GM18870 (cell line): Measurements from ENCODE around the gene KSR2.
"Not testable (repeated sequence)": the region's sequence is repeated elsewhere in the genome, so short reads cannot be mapped to it uniquely, and the experiment has no call there.

ENCODE experiments used
- ATAC-seq: cut with Tn5 transposase; IDR thresholded peaks from one replicate; pipeline ENCODE4 v1.9.1; 2021; ENCODE audit warnings: moderate library complexity; ENCODE audit not compliant: unreplicated experiment

KSR2 gene

DNA sequence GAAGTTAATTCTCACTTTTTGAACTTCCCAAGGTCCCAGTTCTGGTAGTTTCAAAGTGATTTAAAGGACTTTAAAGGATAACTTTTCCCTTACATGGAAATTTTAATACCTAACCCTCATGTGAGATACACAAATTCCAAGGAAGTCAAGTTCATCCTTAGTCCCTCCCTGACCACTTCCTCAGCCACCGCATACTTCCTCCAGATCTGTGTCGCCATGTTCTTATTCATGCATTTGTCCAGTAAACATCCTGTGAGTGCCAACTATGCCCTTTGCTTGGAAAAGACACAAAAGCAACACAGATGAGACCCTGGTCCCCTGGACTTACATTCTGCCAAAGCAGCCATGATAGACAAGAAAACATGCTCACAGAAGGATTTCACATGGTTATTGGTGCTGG, 206.6 kb downstream of the KSR2 start:
- no peak for ATAC-seq

- ATAC-seq: no peak
These were observed 207.2 kb downstream of the KSR2 start for GRCh38 chr12:117761528-117762100.

DNA sequence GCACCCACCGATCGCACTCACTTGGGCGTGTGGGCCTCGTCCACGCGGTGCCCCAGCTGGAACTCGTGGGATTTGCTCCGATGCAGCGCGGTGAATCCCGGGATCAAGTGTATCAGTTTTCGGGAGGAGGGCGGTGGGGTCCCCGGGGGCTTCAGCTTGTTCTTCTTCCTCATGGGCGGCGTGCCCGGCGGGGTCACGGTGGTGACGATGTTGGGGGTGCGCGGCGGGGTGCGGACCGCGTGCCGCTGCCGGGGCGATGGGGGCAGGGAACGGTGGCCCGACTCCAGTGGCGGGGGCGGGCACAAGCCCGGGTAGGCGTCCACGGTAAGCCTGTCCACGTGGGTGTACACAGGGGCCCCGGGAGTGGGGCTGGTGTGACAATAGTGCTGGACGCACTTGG, 207.8 kb downstream of the KSR2 start:
- ATAC-seq: no peak

DNA sequence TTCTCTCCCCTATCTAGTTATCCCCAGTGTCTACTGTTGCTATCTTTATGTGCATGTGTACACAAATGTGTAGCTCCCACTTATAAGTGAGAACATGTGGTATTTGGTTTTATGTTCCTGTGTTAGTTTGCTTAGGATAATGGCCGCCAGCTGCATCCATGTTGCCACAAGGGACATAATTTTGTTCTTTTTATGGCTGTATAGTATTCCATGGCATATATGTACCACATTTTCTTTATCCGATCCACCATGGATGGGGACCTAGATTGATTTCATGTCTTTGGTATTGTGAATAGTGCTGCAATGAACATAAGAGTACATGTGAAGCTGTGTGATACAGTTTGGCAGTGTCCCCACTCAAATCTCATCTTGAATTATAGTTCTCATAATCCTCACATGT, 218.1 kb downstream of the KSR2 start:
- no peak for ATAC-seq

- no peak for ATAC-seq
These were observed 219.4 kb downstream of the KSR2 start for GRCh38 chr12:117749431-117749830.

- ATAC-seq: not testable (repeated sequence)
These were observed 222.4 kb downstream of the KSR2 start for GRCh38 chr12:117746358-117746757.

GRCh38 chr12:117744418-117744817, 224.4 kb downstream of the KSR2 start:
- no peak for ATAC-seq

- no peak for ATAC-seq
These were observed 225.0 kb downstream of the KSR2 start for GRCh38 chr12:117743761-117744160.

GRCh38 chr12:117742721-117743120, 226.1 kb downstream of the KSR2 start:
- no peak for ATAC-seq

DNA sequence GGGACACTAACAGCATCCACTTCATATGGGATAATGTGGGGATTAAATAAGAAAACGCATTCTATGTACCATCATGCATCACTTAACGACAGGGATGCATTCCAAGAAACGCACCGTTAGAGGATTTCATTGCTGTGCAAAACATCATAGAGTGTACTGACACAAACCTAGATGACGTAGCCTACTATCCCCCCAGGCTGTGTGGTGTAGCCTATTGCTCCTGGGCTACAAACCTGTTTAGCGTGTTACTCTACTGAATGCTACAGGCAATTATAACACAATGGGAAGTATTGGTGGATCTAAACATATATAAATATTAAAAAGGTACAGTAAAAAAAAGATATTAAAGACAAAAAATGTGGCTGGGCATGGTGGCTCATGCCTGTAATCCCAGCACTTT, 230.6 kb downstream of the KSR2 start:
- ATAC-seq: no peak

DNA sequence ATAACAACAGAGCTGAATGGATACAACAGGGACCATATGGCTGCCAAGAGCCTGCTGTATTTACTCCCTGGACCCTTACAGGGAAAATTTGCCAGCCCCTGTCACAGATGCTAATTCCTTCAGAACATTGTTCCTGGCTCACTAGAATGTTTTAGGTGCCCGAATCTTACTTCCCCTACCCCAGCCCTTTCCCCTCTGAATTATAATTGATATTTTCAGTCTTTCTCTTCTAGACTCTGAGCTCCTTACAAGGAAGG, 235.3 kb downstream of the KSR2 start:
- ATAC-seq: no peak

DNA sequence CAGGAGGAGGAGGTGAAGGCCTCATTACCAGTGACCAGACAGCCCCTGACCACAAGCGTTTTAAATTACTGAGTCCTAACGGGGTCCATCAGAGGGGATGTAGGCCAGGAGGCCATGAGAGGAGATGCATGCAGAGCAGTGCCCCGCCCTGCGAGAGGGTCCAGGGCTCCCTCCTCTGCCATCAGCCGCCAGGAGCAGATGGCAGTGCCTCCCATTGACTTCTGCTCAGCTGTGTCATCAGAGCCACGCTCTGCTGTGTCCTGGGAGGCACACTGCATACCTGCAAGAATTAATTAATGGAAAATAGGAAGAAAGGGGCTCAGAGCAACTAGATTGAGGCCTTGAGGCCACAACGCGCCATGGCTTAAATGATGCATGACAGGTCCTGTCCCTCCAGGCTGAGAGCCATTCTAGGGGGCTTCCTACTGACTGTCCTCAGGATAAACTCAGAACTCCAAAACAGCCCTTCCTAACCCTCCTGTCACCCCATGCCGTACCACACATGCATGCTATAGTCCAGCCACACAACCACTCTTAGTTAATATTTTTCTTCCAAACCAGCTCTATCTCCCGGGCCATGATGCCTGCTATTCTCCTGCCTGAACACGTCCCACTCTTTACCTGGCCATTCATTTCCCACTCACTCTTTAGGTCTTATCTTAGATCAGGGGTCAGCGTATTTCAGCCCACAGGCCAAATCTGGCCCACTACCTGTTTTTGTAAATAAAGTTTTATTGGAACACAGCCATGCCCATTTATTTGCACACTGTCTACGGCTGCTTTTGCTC, 235.8 kb downstream of the KSR2 start:
- ATAC-seq: no peak

- not testable (repeated sequence) for ATAC-seq
These were observed 237.7 kb downstream of the KSR2 start for GRCh38 chr12:117731131-117731530.

GRCh38 chr12:117727301-117727700, 241.5 kb downstream of the KSR2 start:
- ATAC-seq: no peak

- no peak for ATAC-seq
These were observed 244.2 kb downstream of the KSR2 start for GRCh38 chr12:117724543-117724942.

GRCh38 chr12:117718559-117718958, 250.2 kb downstream of the KSR2 start:
- ATAC-seq: no peak

DNA sequence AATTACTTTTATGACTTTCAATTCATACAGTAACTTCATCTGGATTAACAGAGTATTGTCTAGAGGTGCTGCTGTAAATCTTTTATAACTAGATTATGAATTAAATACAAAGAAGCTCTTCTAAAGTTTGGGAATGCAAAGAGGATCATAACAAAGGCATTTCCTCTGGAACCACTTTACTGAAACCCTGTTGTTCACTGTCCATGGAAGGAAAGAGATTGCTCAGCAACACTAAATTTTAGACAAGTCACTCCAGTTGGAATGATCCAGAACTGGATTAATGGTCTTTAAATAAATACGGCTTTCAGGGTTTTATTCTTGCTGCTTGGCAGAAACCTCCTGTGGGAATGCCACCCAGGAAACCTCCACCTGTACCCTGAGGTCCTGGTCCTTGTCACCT, 250.6 kb downstream of the KSR2 start:
- no peak for ATAC-seq

GRCh38 chr12:117714203-117714602, 254.6 kb downstream of the KSR2 start:
- no peak for ATAC-seq

DNA sequence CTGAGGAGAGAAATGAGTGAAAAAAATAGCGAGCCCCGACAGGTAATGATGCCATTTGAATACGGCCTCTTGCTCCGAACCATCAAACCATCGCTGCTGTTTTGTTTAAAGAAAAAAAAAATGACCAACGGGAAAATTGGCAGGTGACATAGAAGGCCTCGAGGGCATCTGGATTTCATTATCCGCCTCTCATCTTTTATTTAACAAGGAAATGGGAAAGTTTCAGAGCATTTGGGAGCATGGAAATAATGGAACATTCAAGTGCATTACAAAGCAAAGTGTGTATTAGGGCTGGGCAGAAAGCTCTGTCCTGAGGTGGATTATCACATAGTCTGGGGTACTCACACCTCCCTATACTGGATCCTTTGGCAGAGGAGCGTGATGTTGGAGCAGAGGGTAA, 258.7 kb downstream of the KSR2 start:
- ATAC-seq: no peak

GRCh38 chr12:117707861-117708260, 260.9 kb downstream of the KSR2 start:
- no peak for ATAC-seq

DNA sequence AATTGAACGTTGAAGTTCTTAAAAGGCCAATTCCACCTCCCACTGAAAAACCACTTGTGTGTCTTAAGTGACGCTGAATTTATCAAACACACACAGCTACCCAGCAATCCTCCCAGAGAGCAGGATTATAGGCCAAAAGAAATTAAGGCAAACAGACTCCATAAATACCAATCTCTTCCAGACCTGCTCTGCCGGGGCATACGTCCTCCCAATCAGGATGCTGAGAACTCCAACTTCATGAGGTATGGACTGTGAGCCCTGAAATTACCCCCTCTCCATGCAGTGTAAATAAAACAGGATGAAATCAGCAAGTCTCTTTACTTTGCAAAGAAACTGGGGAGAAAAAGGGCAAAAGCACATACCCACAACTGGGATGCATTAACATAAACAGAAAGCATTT, 265.2 kb downstream of the KSR2 start:
- ATAC-seq: no peak

GRCh38 chr12:117702741-117703140, 266.0 kb downstream of the KSR2 start:
- no peak for ATAC-seq

GRCh38 chr12:117699575-117699974, 269.2 kb downstream of the KSR2 start:
- ATAC-seq: no peak
